Prostate gland (tissue), 2 donors: Measurements from ENCODE around the gene TTC22.

Experiments
- POLR2A ChIP-seq: fragments of 450-650 bp; IDR thresholded peaks from one replicate; pipeline ENCODE4 v1.6.1; 2016; ENCODE audit warnings: antibody characterized with exemption, mild to moderate bottlenecking
- TF ChIP-seq, protein P1 (sequence below), 4 experiments: fragments of 200-600 bp in 2 of 4; fragments of 450-650 bp in 2 of 4; sonication (generic) in 2 of 4; IDR thresholded peaks; 1 replicate in 3 of 4; 2 replicates in 1 of 4; pipeline ENCODE4 v1.5.1; 2016 to 2019; ENCODE audit warnings: antibody characterized with exemption in 4 of 4, mild to moderate bottlenecking in 2 of 4, moderate library complexity in 2 of 4

DNA sequence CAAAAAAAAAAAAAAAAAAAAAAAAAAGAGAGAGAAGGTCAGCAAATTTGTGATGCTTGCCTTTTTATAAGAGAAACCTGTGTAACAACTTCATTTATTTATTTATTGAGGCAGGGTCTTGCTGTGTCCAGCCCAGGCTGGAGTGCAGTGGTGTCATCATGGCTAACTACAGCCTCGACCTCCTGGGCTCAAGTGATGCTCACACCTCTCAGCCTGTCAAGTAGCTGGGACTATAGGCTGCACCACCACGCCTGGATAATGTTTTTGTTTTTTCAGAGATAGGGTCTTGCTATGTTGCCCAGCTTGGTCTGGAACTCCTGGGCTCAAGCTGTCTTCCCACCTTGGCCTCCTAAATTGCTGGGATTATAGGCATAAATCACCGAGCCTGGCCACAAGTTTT lies 43.4 kb upstream of the TTC22 start:
- TF ChIP-seq POLR2A: no peak
- TF ChIP-seq, protein P1, sequence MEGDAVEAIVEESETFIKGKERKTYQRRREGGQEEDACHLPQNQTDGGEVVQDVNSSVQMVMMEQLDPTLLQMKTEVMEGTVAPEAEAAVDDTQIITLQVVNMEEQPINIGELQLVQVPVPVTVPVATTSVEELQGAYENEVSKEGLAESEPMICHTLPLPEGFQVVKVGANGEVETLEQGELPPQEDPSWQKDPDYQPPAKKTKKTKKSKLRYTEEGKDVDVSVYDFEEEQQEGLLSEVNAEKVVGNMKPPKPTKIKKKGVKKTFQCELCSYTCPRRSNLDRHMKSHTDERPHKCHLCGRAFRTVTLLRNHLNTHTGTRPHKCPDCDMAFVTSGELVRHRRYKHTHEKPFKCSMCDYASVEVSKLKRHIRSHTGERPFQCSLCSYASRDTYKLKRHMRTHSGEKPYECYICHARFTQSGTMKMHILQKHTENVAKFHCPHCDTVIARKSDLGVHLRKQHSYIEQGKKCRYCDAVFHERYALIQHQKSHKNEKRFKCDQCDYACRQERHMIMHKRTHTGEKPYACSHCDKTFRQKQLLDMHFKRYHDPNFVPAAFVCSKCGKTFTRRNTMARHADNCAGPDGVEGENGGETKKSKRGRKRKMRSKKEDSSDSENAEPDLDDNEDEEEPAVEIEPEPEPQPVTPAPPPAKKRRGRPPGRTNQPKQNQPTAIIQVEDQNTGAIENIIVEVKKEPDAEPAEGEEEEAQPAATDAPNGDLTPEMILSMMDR (IDR thresholded peaks at IDR 0.05): no peak
